ENCODE measurements around the gene ASB4.

ASB4 gene

GRCh38 chr7:95553939-95554338 lies 68.2 kb downstream of the ASB4 start:
- peak; percentile 91 for DNase-seq (ENCODE audit: low read depth)
- no peak for TF ChIP-seq CTCF (conservative IDR thresholded peaks at IDR 0.05; ENCODE audit: low read depth, low read length)
- H3K4me3 ChIP-seq (ENCODE audit: low read depth, low read length) = no peak overlapping the region

DNA sequence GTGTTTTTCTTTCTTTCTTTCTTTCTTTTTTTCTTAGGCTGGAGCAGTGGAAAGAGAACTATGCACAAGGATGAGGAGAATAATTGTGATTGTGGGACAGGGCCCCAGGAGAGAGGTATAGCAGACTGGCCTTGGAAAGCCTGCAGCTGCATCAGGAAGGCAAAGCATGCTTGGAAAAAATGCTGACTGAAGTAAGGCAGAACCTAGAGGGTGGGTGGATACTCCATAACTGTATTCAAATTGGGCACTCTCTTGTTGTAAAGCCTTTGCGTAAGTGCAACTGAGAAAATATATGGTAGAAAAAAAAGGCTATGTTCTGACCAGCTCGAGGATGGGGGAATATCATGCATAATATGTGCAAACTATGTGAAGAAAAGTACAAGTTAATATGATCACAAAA lies 71.0 kb downstream of the ASB4 start:
- no peak for DNase-seq (ENCODE audit: low read depth)
- H3K4me3 ChIP-seq (ENCODE audit: low read depth, low read length) = no peak overlapping the region
- no peak for TF ChIP-seq CTCF (conservative IDR thresholded peaks at IDR 0.05; ENCODE audit: low read depth, low read length)

DNA sequence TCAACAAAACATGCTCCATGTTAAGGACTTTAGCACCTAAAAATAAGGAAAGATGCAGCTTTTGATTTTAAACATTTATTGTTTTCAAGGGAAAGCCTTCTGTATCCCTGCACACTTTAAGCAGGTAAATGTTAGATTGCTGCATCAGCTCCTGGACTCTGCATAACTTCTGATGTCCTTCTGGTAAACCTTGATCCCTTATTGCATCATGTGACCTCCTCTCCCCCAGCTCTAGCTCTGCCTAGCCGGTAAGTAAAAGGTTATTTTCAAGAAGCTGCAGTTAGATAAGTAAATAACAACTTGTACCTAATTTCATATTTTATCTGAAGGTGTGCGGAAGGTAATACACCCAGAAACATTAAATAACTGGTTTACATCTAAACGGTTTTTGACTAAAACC lies 73.1 kb downstream of the ASB4 start:
- no peak overlapping the region for H3K4me3 ChIP-seq (ENCODE audit: low read depth, low read length)
- TF ChIP-seq CTCF (conservative IDR thresholded peaks at IDR 0.05; ENCODE audit: low read depth, low read length) = no peak
- no peak for DNase-seq (ENCODE audit: low read depth)

DNA sequence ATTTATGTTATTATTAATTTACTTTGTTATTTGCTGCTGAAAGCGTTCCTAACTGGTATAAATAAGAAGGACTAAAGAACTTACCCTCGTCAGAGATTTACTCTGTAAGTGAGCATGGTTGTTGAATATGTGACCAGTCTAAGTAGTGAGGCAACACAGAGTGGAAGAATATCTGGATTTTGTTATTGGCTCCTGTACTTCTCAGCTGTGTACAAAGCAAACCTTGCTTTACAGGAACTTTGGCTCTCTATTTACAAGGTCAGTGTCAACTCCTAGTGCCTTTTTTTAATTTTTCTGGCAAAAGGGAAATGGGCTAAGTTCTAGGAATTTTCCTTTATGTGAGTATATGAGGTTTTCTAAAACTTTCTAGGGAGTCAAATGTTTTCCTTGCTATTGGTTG lies 74.9 kb downstream of the ASB4 start:
- TF ChIP-seq CTCF (conservative IDR thresholded peaks at IDR 0.05; ENCODE audit: low read depth, low read length) = no peak
- DNase-seq (ENCODE audit: low read depth) = no peak
- H3K4me3 ChIP-seq (ENCODE audit: low read depth, low read length) = no peak overlapping the region

- TF ChIP-seq CTCF (conservative IDR thresholded peaks at IDR 0.05; ENCODE audit: low read depth, low read length) = no peak
- DNase-seq (ENCODE audit: low read depth) = no peak
- H3K4me3 ChIP-seq (ENCODE audit: low read depth, low read length) = no peak overlapping the region
Observed at GRCh38 chr7:95569720-95570119, 84.0 kb downstream of the ASB4 start.

DNA sequence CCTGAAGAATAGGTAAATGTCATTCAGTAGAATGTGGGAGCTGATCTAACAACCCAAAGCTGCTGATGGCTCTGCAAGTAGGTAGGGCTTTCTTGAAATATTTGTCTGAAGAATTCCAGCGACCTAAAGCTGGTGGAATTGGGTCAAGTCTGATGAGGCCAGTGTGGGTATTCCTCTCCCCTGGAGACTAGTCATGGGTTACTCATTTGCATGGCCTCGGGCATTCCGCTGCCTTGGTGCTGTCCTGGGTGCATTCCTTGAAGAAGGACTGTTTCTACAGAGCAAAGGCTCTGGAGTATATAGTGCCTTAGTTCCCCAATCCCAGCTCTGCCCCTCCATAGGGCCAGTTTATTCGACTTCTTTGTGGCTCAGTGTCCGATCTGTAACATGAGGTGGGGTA lies 91.4 kb downstream of the ASB4 start:
- TF ChIP-seq CTCF (conservative IDR thresholded peaks at IDR 0.05; ENCODE audit: low read depth, low read length) = no peak
- DNase-seq (ENCODE audit: low read depth) = peak; percentile 30
- H3K4me3 ChIP-seq (ENCODE audit: low read depth, low read length) = no peak overlapping the region

DNA sequence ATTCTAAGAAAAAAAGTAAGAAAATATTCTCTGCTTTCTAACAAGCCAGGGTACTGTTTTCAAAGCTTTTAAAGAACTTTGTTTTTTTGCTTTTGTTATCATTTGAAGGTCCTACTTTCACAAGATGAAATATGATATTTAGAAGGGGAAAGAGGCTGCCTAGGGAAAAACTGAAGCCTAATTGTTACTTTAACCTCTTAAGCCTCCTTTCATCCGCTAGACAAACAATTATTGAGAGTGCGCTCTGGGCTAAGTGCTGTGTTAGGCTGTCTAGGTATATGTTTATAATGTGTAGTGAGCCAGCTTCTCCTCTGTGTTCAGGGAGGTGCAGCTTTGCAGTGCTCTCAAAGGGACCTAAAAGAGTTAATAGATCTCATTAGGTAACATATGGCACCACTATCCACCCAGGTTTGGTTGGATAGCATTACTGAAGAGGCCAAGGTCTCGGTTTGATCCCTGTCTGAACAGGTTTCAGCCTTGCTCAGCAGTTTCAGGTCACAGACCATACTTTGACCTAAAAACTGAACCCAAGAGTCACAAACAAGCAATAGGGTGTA lies 92.6 kb downstream of the ASB4 start:
- no peak for TF ChIP-seq CTCF (conservative IDR thresholded peaks at IDR 0.05; ENCODE audit: low read depth, low read length)
- DNase-seq (ENCODE audit: low read depth) = peak; percentile 41
- H3K4me3 ChIP-seq (ENCODE audit: low read depth, low read length) = no peak overlapping the region
